Thoracic aorta (tissue), 2 donors: ENCODE results near the gene TOGARAM1. TPM values are rescaled to one million over a fixed set of nuclear protein-coding genes. Genes with fewer than 3 reads are reported as not detected.

Experiments
- ATAC-seq: fragments of 150-250 bp; one replicate; pipeline ENCODE4 v1.8.0; 2017; ENCODE audit warnings: low read depth; ENCODE audit not compliant: insufficient number of reproducible peaks, low FRiP score
- DNase-seq: peaks from one replicate; pipeline ENCODE4 v3.0.0-alpha.2; 2020; ENCODE audit warnings: low spot score
- H3K27ac ChIP-seq, 2 donors: fragments of 200-600 bp; sonication (generic); 1 replicate in 1 of 2; 2 replicates in 1 of 2; pipeline ENCODE4 v1.5.1; 2016; ENCODE audit warnings: mild to moderate bottlenecking in 2 of 2, moderate library complexity in 2 of 2
- H3K27me3 ChIP-seq: fragments of 200-600 bp; sonication (generic); replicated peaks from 2 replicates; pipeline ENCODE4 v1.6.0; 2016; ENCODE audit warnings: mild to moderate bottlenecking; ENCODE audit not compliant: insufficient read depth
- H3K36me3 ChIP-seq: fragments of 200-600 bp; sonication (generic); one replicate; pipeline ENCODE4 v1.5.1; 2016
- H3K4me1 ChIP-seq, 2 donors: fragments of 200-600 bp; sonication (generic); 1 replicate in 1 of 2; 2 replicates in 1 of 2; pipeline versions ENCODE4 v1.5.1 to v1.6.0; 2016; ENCODE audit warnings: low read depth in 2 of 2, mild to moderate bottlenecking in 1 of 2; ENCODE audit not compliant: control insufficient read depth in 1 of 2
- H3K4me3 ChIP-seq: fragments of 200-600 bp; sonication (generic); 2 replicates; pipeline ENCODE4 v1.5.1; 2016; ENCODE audit warnings: mild to moderate bottlenecking
- H3K9me3 ChIP-seq: fragments of 200-600 bp; sonication (generic); 2 replicates; pipeline ENCODE4 v1.5.1; 2016
- CTCF ChIP-seq: fragments of 200-600 bp; sonication (generic); IDR thresholded peaks from one replicate; pipeline ENCODE4 v1.5.1; 2019; ENCODE audit warnings: antibody characterized with exemption
- total RNA-seq, 2 donors: library from RNA; depleted of rRNA; stranded (reverse); fragments of >200 nt; gene quantifications; one replicate each; pipeline versions ENCODE4 v1.1.0 to v1.2.3, GENCODE V29; 2016

TOGARAM1 gene
- total RNA-seq, 2 donors from 2014 or later = 8.5 to 32.0 TPM

GRCh38 chr14:45057349-45057748, 95.4 kb downstream of the TOGARAM1 start:
- H3K27me3 ChIP-seq = no peaks in the 10 kb centered on the region
- H3K4me1 ChIP-seq = no peaks in the 10 kb centered on the region
- DNase-seq (no peak), ATAC-seq (no peak)
- no peak overlapping the region for H3K4me3 ChIP-seq
- TF ChIP-seq CTCF = no peak
- H3K36me3 ChIP-seq = peaks cover 4% of the 10 kb centered on the region
- no peak overlapping the region for H3K27ac ChIP-seq
- no peaks in the 10 kb centered on the region for H3K9me3 ChIP-seq

- Histone ChIP-seq H3K27ac (no peak overlapping the region), H3K4me1 (no peaks in the 10 kb centered on the region), H3K9me3 (no peaks in the 10 kb centered on the region), H3K4me3 (no peak overlapping the region), H3K27me3 (no peaks in the 10 kb centered on the region), H3K36me3 (peaks cover 4% of the 10 kb centered on the region)
- DNase-seq = no peak
- no peak for ATAC-seq
- TF ChIP-seq CTCF = no peak
Measured at GRCh38 chr14:45057881-45058364, 95.9 kb downstream of the TOGARAM1 start.

GRCh38 chr14:45060551-45060950, 98.6 kb downstream of the TOGARAM1 start:
- no peaks in the 10 kb centered on the region for H3K27me3 ChIP-seq
- no peaks in the 10 kb centered on the region for H3K4me1 ChIP-seq
- DNase-seq (no peak), ATAC-seq (no peak)
- no peaks in the 10 kb centered on the region for H3K36me3 ChIP-seq
- H3K9me3 ChIP-seq = no peaks in the 10 kb centered on the region
- H3K27ac ChIP-seq = no peak overlapping the region
- no peak overlapping the region for H3K4me3 ChIP-seq
- no peak for TF ChIP-seq CTCF

GRCh38 chr14:45065540-45065939, 103.5 kb downstream of the TOGARAM1 start:
- DNase-seq = no peak
- Histone ChIP-seq H3K9me3 (no peaks in the 10 kb centered on the region), H3K4me1 (no peaks in the 10 kb centered on the region), H3K27me3 (no peaks in the 10 kb centered on the region), H3K4me3 (no peak overlapping the region), H3K27ac (no peak overlapping the region), H3K36me3 (no peaks in the 10 kb centered on the region)
- TF ChIP-seq CTCF = no peak
- no peak for ATAC-seq

GRCh38 chr14:45065956-45066355, 104.0 kb downstream of the TOGARAM1 start:
- H3K36me3 ChIP-seq = no peaks in the 10 kb centered on the region
- no peak for ATAC-seq
- DNase-seq = no peak

More at GRCh38 chr14:45065956-45066355, 104.0 kb downstream of the TOGARAM1 start:
- Histone ChIP-seq H3K27ac (no peak overlapping the region), H3K9me3 (no peaks in the 10 kb centered on the region), H3K4me3 (no peak overlapping the region), H3K27me3 (no peaks in the 10 kb centered on the region), H3K4me1 (no peaks in the 10 kb centered on the region)
- no peak for TF ChIP-seq CTCF
